Left lung (tissue), 10 donors: ENCODE measurements around the gene TRIM52. TPM values are rescaled to one million over a fixed set of nuclear protein-coding genes. Genes with fewer than 3 reads are reported as not detected.

Experiments used
- ATAC-seq: fragments of 200-7000 bp; cut with Tn5 transposase; one replicate; pipeline ENCODE4 v1.9.1; 2020; ENCODE audit warnings: moderate library complexity
- DNase-seq, 4 donors: peaks; one replicate each; pipeline ENCODE4 v3.0.0-alpha.2; 2013 to 2020
- H3K27ac ChIP-seq, 2 donors: fragments of 200-600 bp; sonication (generic) in 1 of 2; one replicate each; pipeline versions ENCODE4 v1.5.0 to v1.8.0; 2020 to 2021
- H3K27me3 ChIP-seq, 2 donors: fragments of 200-600 bp; sonication (generic) in 1 of 2; one replicate each; pipeline versions ENCODE4 v1.5.0 to v1.8.0; 2020 to 2021
- H3K36me3 ChIP-seq, 2 donors: fragments of 200-600 bp; sonication (generic) in 1 of 2; one replicate each; pipeline versions ENCODE4 v1.5.0 to v1.8.0; 2020 to 2021
- H3K4me1 ChIP-seq, 2 donors: fragments of 200-600 bp; one replicate each; pipeline ENCODE4 v1.8.0; 2021
- H3K4me3 ChIP-seq, 2 donors: fragments of 200-600 bp; sonication (generic) in 1 of 2; one replicate each; pipeline versions ENCODE4 v1.5.0 to v1.8.0; 2020 to 2021; ENCODE audit warnings: mild to moderate bottlenecking in 1 of 2
- H3K9me3 ChIP-seq, 2 donors: fragments of 200-600 bp; sonication (generic) in 1 of 2; one replicate each; pipeline versions ENCODE4 v1.5.0 to v1.8.0; 2020 to 2021
- CTCF ChIP-seq, 2 donors: fragments of 200-600 bp; sonication (generic) in 1 of 2; IDR thresholded peaks; one replicate each; pipeline versions ENCODE4 v1.5.0 to v1.8.0; 2021; ENCODE audit warnings: antibody characterized with exemption in 2 of 2
- intact Hi-C, 2 donors: fragments of 100-400 bp; cut with DNase I; formaldehyde crosslinking; loops; one replicate each; pipeline versions ENCODE4 v1.11.2 to v1.14.2; 2022
- polyA plus RNA-seq, 6 donors: library from polyadenylated mRNA; unstranded; fragments of 120-200 nt; gene quantifications; one replicate each; pipeline ENCODE4 v1.2.1, GENCODE V29; 2013; ENCODE audit not compliant: insufficient read length in 6 of 6
- total RNA-seq, 2 donors: library from RNA; stranded (reverse); fragmentation: NEBNext Ultra II Directional; extraction: Animal tissue kit (Norgen Biotek cat#: 25700); gene quantifications; one replicate each; pipeline ENCODE4 v1.2.1, GENCODE V29; 2021
- donor health status: DM: no; HTN: yes; CAD: no.
- donor health status: DM: no; HTN: no; CAD: no.

TRIM52 gene
- total and polyA plus RNA-seq, 8 donors: 12.4 to 45.9 (median 38.3) TPM

GRCh38 chr5:181259974-181260719, 796 bp downstream of the TRIM52 start:
- Histone ChIP-seq H3K36me3 (peaks cover 0 to 22% of the 10 kb centered on the region in 2 donors), H3K9me3 (no peaks in the 10 kb centered on the region), H3K4me1 (peaks cover 36 to 58% of the 10 kb centered on the region in 2 donors), H3K4me3 (peak overlapping the region; percentile 85 to 86), H3K27ac (peak overlapping the region; percentile 99 to 100), H3K27me3 (no peaks in the 10 kb centered on the region)
- TF ChIP-seq CTCF (IDR thresholded peaks at IDR 0.05): no peak
- intact Hi-C loops: no loop called here
- ATAC-seq (no peak), DNase-seq (no peak)

GRCh38 chr5:181259283-181259682, 1.7 kb downstream of the TRIM52 start:
- DNase-seq (no peak), ATAC-seq (no peak)
- intact Hi-C loops: no loop called here
- peak overlapping the region; percentile 85 to 86 for H3K4me3 ChIP-seq
- H3K27ac ChIP-seq: no peak overlapping the region
- H3K4me1 ChIP-seq: peaks cover 36 to 63% of the 10 kb centered on the region in 2 donors
- no peaks in the 10 kb centered on the region for H3K9me3 ChIP-seq
- no peaks in the 10 kb centered on the region for H3K27me3 ChIP-seq
- no peak for TF ChIP-seq CTCF (IDR thresholded peaks at IDR 0.05)
- H3K36me3 ChIP-seq: peaks cover 0 to 30% of the 10 kb centered on the region in 2 donors

- Histone ChIP-seq H3K36me3 (peaks cover 0 to 30% of the 10 kb centered on the region in 2 donors), H3K27ac (no peak overlapping the region), H3K9me3 (no peaks in the 10 kb centered on the region), H3K4me1 (peaks cover 36 to 70% of the 10 kb centered on the region in 2 donors), H3K27me3 (no peaks in the 10 kb centered on the region), H3K4me3 (peak overlapping the region; percentile 85 to 86)
- ATAC-seq (no peak), DNase-seq (no peak)
- TF ChIP-seq CTCF (IDR thresholded peaks at IDR 0.05): no peak
- intact Hi-C loops: no loop called here
Observed at GRCh38 chr5:181258576-181258975, 2.4 kb downstream of the TRIM52 start.

- Histone ChIP-seq H3K27ac (no peak overlapping the region), H3K9me3 (no peaks in the 10 kb centered on the region), H3K27me3 (no peaks in the 10 kb centered on the region), H3K4me1 (peaks cover 27 to 88% of the 10 kb centered on the region in 2 donors), H3K36me3 (peaks cover 0 to 52% of the 10 kb centered on the region in 2 donors), H3K4me3 (no peak overlapping the region)
- DNase-seq (no peak), ATAC-seq (no peak)
- intact Hi-C loops: no loop called here
- no peak for TF ChIP-seq CTCF (IDR thresholded peaks at IDR 0.05)
Observed at GRCh38 chr5:181255836-181256578, 4.9 kb downstream of the TRIM52 start.

- Histone ChIP-seq H3K27me3 (no peaks in the 10 kb centered on the region), H3K4me3 (no peak overlapping the region), H3K9me3 (no peaks in the 10 kb centered on the region), H3K27ac (no peak overlapping the region), H3K4me1 (peaks cover 27 to 94% of the 10 kb centered on the region in 2 donors), H3K36me3 (peaks cover 0 to 52% of the 10 kb centered on the region in 2 donors)
- DNase-seq (no peak), ATAC-seq (no peak)
- intact Hi-C loops: no loop called here
- no peak for TF ChIP-seq CTCF (IDR thresholded peaks at IDR 0.05)
Observed at GRCh38 chr5:181255276-181255675, 5.7 kb downstream of the TRIM52 start.
